Astrocyte (in vitro differentiated cells and primary cell): Measurements from ENCODE around the gene SMOC1. TPM values are rescaled to one million over a fixed set of nuclear protein-coding genes. Genes with fewer than 3 reads are reported as not detected.

Experiments used
- DNase-seq: peaks from one replicate; pipeline ENCODE4 v3.0.0-alpha.2; 2010; ENCODE audit warnings: low read depth
- FAIRE-seq: peaks from 2 replicates; lab custom pipeline; 2011; peaks lifted over from hg19 to GRCh38; lab: Jason Lieb, UNC
- H2AFZ ChIP-seq: 2 replicates; pipeline ENCODE4 v1.6.0; 2012; ENCODE audit warnings: low read depth, low read length, inconsistent platforms
- H3K27ac ChIP-seq: 2 replicates; pipeline ENCODE4 v1.5.1; 2011; ENCODE audit warnings: low read depth, low read length, inconsistent platforms
- H3K27me3 ChIP-seq: 2 replicates; pipeline ENCODE4 v1.6.0; 2011; ENCODE audit warnings: low read length, inconsistent platforms; ENCODE audit not compliant: insufficient read depth
- H3K36me3 ChIP-seq: 2 replicates; pipeline ENCODE4 v1.5.1; 2011; ENCODE audit warnings: low read length, inconsistent platforms; ENCODE audit not compliant: insufficient read depth
- H3K4me1 ChIP-seq: 2 replicates; pipeline ENCODE4 v1.5.1; 2011; ENCODE audit warnings: low read length, inconsistent platforms; ENCODE audit not compliant: insufficient read depth
- H3K4me2 ChIP-seq: 2 replicates; pipeline ENCODE4 v1.6.0; 2012; ENCODE audit warnings: low read length, inconsistent platforms
- H3K4me3 ChIP-seq: 2 replicates; pipeline ENCODE4 v1.5.1; 2011; ENCODE audit warnings: low read depth, mild to moderate bottlenecking, low read length, inconsistent platforms; ENCODE audit not compliant: insufficient read depth
- H3K79me2 ChIP-seq: 2 replicates; pipeline ENCODE4 v1.6.0; 2012; ENCODE audit warnings: mild to moderate bottlenecking, low read length, inconsistent platforms; ENCODE audit not compliant: insufficient read depth
- H3K9ac ChIP-seq: 2 replicates; pipeline ENCODE4 v1.6.0; 2012; ENCODE audit warnings: mild to moderate bottlenecking, low read length, inconsistent platforms
- H3K9me3 ChIP-seq: 2 replicates; pipeline ENCODE4 v1.5.1; 2012; ENCODE audit warnings: low read depth, mild to moderate bottlenecking, low read length, inconsistent platforms; ENCODE audit not compliant: insufficient read depth
- H4K20me1 ChIP-seq: 2 replicates; pipeline ENCODE4 v1.6.0; 2012; ENCODE audit warnings: low read length, inconsistent platforms; ENCODE audit not compliant: insufficient read depth
- H3K27ac Mint-ChIP-seq: one replicate; pipeline ENCODE4 v1.8.0; 2021; ENCODE audit warnings: mild to moderate bottlenecking, mixed read lengths; ENCODE audit not compliant: unreplicated experiment
- H3K27me3 Mint-ChIP-seq: one replicate; pipeline ENCODE4 v1.8.0; 2021; ENCODE audit warnings: low read depth, mixed read lengths; ENCODE audit not compliant: unreplicated experiment
- H3K36me3 Mint-ChIP-seq: one replicate; pipeline ENCODE4 v1.8.0; 2021; ENCODE audit warnings: low read depth, mixed read lengths; ENCODE audit not compliant: unreplicated experiment
- H3K4me1 Mint-ChIP-seq: one replicate; pipeline ENCODE4 v1.8.0; 2021; ENCODE audit warnings: low read depth, mixed read lengths; ENCODE audit not compliant: unreplicated experiment
- H3K4me3 Mint-ChIP-seq: one replicate; pipeline ENCODE4 v1.8.0; 2021; ENCODE audit warnings: mild to moderate bottlenecking, moderate library complexity, mixed read lengths; ENCODE audit not compliant: unreplicated experiment
- H3K9me3 Mint-ChIP-seq: one replicate; pipeline ENCODE4 v1.8.0; 2021; ENCODE audit warnings: mild to moderate bottlenecking, mixed read lengths; ENCODE audit not compliant: unreplicated experiment
- CTCF ChIP-seq: IDR thresholded peaks from 2 replicates; pipeline ENCODE4 v1.5.1; 2011; ENCODE audit warnings: low read depth, mild to moderate bottlenecking, inconsistent platforms, low read length, moderate library complexity; ENCODE audit not compliant: insufficient read depth
- EZH2 ChIP-seq: IDR thresholded peaks from 2 replicates; pipeline ENCODE4 v1.6.1; 2012; ENCODE audit warnings: mild to moderate bottlenecking, low read length, inconsistent platforms; ENCODE audit not compliant: insufficient read depth
- total RNA-seq: library from RNA; stranded (reverse); gene quantifications from 2 replicates; pipeline ENCODE4 v1.2.1, GENCODE V29; 2021

Gene SMOC1
- total RNA-seq, 1 donor from 2014 or later: 0.16 TPM

DNA sequence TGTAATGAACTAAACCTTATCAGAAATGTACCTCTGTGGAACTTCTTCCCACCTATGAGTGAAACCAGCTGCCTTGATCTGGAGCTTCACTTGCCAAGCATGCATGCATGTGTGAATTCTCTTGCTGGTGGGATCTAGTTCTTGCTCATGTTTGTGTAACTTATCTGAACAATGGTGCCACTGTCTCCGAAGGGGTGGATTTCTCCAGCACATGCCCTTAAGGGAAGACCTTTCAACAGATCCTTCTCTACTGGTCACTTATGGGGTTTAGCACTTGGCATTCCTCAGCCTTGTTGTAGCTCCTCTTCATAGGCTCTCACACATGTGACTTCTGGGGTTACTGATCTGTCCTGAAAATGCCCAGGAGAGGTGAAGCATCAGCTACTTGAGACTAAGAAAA is 25.0 kb downstream of the SMOC1 start:
- Mint-ChIP-seq H3K27me3 (peaks cover 5% of the 10 kb centered on the region), H3K4me1 (peaks cover 3% of the 10 kb centered on the region), H3K9me3 (no peaks in the 10 kb centered on the region), H3K36me3 (no peaks in the 10 kb centered on the region), H3K4me3 (no peak overlapping the region), H3K27ac (no peak overlapping the region)
- Histone ChIP-seq H4K20me1 (no peaks in the 10 kb centered on the region), H3K4me3 (no peak overlapping the region), H3K4me1 (no peaks in the 10 kb centered on the region), H3K27me3 (peaks cover 2% of the 10 kb centered on the region), H3K9me3 (no peaks in the 10 kb centered on the region), H3K27ac (no peak overlapping the region), H3K36me3 (no peaks in the 10 kb centered on the region), H3K4me2 (no peak overlapping the region), H3K79me2 (no peaks in the 10 kb centered on the region), H2AFZ (no peak overlapping the region), H3K9ac (no peak overlapping the region)
- DNase-seq: no peak
- TF ChIP-seq CTCF (no peak), EZH2 (no peak)
- no peak for FAIRE-seq

DNA sequence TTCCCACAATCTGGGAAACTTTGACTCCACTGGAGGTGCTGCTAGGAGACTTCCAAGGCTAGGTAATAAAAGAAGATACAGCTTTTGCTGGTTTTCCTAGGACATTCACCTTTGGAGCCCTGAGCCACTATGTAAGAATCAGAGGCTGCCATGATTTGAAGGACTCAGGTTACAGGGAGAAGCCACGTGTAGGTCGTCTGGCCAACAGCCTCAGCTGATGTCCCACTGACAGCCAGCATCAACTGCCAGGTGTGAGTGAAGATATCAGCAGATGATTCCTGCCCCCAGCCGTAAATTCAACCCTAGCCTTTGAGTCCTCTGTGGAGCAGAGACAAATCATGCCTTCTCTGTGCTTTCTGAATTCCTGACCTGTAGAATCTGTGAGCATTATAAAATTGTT is 27.0 kb downstream of the SMOC1 start:
- Histone ChIP-seq H3K4me2 (no peak overlapping the region), H3K4me1 (no peaks in the 10 kb centered on the region), H3K27me3 (peaks cover 2% of the 10 kb centered on the region), H3K4me3 (no peak overlapping the region), H3K9ac (no peak overlapping the region), H3K79me2 (no peaks in the 10 kb centered on the region), H3K27ac (no peak overlapping the region), H3K36me3 (no peaks in the 10 kb centered on the region), H3K9me3 (no peaks in the 10 kb centered on the region), H4K20me1 (no peaks in the 10 kb centered on the region), H2AFZ (no peak overlapping the region)
- H3K27ac Mint-ChIP-seq: no peak overlapping the region
- H3K9me3 Mint-ChIP-seq: no peaks in the 10 kb centered on the region
- no peaks in the 10 kb centered on the region for H3K36me3 Mint-ChIP-seq
- H3K4me3 Mint-ChIP-seq: no peak overlapping the region
- DNase-seq (no peak), FAIRE-seq (no peak)
- H3K27me3 Mint-ChIP-seq: peaks cover 6% of the 10 kb centered on the region
- TF ChIP-seq CTCF (no peak), EZH2 (no peak)
- H3K4me1 Mint-ChIP-seq: peaks cover 2% of the 10 kb centered on the region

DNA sequence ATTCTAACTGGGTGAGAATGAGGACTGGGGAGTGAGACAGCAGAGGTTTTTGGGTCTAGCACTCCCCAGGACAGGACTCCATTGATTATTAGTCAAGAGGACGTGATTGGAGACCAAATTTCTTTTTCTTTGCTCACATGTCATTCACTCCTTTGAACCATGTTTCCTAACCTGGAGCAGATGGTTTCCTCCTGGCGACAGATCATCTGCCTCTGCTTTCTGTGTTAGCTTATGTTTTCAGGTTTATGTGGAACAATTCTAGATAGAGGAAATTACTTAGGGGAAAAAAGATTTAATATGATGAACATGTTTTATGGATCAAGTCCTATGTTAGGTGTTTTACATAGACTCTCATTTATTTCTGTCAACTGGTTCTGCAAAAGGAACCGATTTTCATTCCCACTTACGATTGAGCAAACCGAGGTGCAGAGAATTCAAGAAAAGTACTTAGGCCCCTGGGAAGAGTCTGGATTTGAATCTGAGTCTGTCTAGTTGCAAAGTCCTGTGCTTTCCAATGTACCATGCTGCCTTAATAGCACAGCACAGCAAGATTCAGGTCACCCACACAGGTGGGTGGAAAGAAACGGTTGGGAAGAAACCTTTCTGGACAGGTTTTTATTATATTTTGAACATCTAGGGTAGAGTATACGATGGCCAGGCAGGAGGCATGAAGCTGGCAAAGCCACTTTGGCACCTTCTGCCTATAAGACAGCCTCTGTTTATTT is 30.8 kb downstream of the SMOC1 start:
- Histone ChIP-seq H3K9me3 (no peaks in the 10 kb centered on the region), H3K9ac (no peak overlapping the region), H3K4me2 (no peak overlapping the region), H3K79me2 (no peaks in the 10 kb centered on the region), H4K20me1 (no peaks in the 10 kb centered on the region), H3K27me3 (peaks cover 2% of the 10 kb centered on the region), H3K4me3 (no peak overlapping the region), H3K27ac (no peak overlapping the region), H2AFZ (no peak overlapping the region), H3K36me3 (no peaks in the 10 kb centered on the region), H3K4me1 (no peaks in the 10 kb centered on the region)
- no peaks in the 10 kb centered on the region for H3K4me1 Mint-ChIP-seq
- FAIRE-seq (no peak), DNase-seq (no peak)
- no peak overlapping the region for H3K27ac Mint-ChIP-seq
- H3K36me3 Mint-ChIP-seq: no peaks in the 10 kb centered on the region
- no peak overlapping the region for H3K4me3 Mint-ChIP-seq
- TF ChIP-seq EZH2: no peak
- no peaks in the 10 kb centered on the region for H3K9me3 Mint-ChIP-seq
- H3K27me3 Mint-ChIP-seq: peaks cover 6% of the 10 kb centered on the region
